ENCODE results near the gene DIS3L2.

DIS3L2 gene

GRCh38 chr2:232225429-232225828 is 263.9 kb downstream of the DIS3L2 start:
- DNase-seq (ENCODE audit: low spot score) (no peak), FAIRE-seq (no peak)

GRCh38 chr2:232225895-232226294 is 264.4 kb downstream of the DIS3L2 start:
- FAIRE-seq (no peak), DNase-seq (ENCODE audit: low spot score) (no peak)

- DNase-seq (ENCODE audit: low spot score) = no peak
- no peak for FAIRE-seq
These were observed 266.8 kb downstream of the DIS3L2 start for GRCh38 chr2:232228332-232228731.

GRCh38 chr2:232228971-232229894 is 267.7 kb downstream of the DIS3L2 start:
- FAIRE-seq (no peak), DNase-seq (ENCODE audit: low spot score) (peak; percentile 37)

GRCh38 chr2:232229911-232230310 is 268.4 kb downstream of the DIS3L2 start:
- DNase-seq (ENCODE audit: low spot score) = no peak
- FAIRE-seq = no peak

- no peak for FAIRE-seq
These were observed 269.0 kb downstream of the DIS3L2 start for GRCh38 chr2:232230560-232230959.

GRCh38 chr2:232231554-232231953 is 270.0 kb downstream of the DIS3L2 start:
- no peak for FAIRE-seq
- DNase-seq (ENCODE audit: low spot score) = no peak

More at GRCh38 chr2:232230560-232230959, 269.0 kb downstream of the DIS3L2 start:
- DNase-seq (ENCODE audit: low spot score) = no peak

- DNase-seq (ENCODE audit: low spot score) = no peak
- no peak for FAIRE-seq
These were observed 271.4 kb downstream of the DIS3L2 start for GRCh38 chr2:232232915-232233314.

GRCh38 chr2:232234922-232235615 is 273.6 kb downstream of the DIS3L2 start:
- DNase-seq (ENCODE audit: low spot score) (no peak), FAIRE-seq (no peak)

- FAIRE-seq = no peak
- no peak for DNase-seq (ENCODE audit: low spot score)
These were observed 274.2 kb downstream of the DIS3L2 start for GRCh38 chr2:232235716-232236115.

- peak; percentile 23 for DNase-seq (ENCODE audit: low spot score)
- FAIRE-seq = peak; percentile 56
These were observed 274.7 kb downstream of the DIS3L2 start for GRCh38 chr2:232236200-232236599.

- no peak for FAIRE-seq
- no peak for DNase-seq (ENCODE audit: low spot score)
These were observed 276.0 kb downstream of the DIS3L2 start for GRCh38 chr2:232237464-232237863.

DNA sequence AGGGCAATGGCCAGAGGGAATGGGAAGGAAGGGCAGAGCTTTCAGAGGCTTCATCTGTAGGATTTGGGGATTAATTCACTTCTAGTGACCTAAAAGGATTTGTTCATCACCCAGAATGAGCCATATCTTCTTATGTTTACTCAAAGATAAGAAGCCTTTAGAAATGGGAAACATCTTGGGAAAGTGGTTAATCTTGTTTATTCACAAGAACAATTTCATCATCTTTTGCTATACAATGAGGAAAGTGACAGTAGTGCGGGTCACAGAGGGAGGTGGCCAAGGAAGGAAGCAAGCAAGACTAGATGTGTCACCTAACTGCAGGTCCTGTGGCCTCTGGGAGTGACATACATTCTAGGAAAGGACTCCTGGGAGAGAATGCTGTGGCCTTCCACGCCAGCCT is 276.6 kb downstream of the DIS3L2 start:
- DNase-seq (ENCODE audit: low spot score) = no peak
- FAIRE-seq = no peak

GRCh38 chr2:232238596-232238995 is 277.1 kb downstream of the DIS3L2 start:
- DNase-seq (ENCODE audit: low spot score) (no peak), FAIRE-seq (no peak)

DNA sequence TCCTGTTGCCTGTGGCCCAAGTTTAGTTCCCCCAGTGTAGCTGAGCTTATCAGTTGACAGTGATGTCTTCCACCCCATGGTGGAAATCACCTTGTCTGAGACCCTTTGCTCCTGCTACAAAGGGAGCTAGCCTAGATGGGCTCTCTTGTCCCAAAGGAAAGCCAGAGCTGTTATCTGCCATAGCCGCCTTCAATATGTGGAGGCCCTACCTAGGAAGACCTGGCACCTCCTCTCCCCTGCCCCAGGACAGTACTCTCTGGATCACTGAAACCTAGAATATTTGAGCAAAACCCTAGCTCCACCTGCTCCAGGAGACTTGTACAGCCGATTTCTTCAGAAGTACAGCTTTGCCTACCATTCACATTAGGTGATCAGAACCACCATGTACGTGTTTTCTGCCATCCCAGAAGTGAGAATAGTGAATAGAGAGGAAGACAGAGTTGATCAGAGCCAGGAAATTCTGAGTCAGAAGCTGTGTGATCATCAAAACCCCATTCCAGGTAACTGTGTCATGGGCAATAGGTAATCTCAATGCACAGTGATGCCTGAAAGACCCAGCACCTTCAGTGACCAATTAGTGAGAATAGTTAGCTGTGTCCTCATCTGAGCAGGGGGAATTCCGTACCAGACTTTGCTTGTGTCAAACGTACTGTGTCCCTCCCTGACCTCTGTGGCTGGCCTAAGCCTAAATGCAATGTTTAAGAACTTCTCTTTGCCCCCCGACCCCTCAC is 278.6 kb downstream of the DIS3L2 start:
- FAIRE-seq (no peak), DNase-seq (ENCODE audit: low spot score) (peak; percentile 80)

DNA sequence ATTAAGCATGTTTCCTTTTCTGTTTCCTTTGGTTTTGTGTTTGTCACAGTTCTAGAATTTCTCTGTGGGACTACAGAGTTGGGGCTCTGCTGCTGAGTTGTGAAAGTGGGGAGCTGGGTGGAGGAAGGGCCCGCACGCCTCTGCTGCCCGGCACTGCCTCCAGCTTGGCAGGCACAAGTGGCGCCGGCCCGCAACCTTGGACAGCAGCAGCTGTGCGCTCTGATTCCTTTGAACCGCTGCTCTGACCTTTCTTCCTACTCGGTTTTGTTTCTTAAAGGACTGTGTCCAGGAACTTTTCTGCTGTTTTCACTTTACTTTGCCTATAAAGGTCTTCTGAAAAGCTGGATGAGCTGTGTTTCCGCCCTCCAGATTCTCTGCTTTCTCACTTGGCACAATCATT is 279.4 kb downstream of the DIS3L2 start:
- DNase-seq (ENCODE audit: low spot score) (no peak), FAIRE-seq (no peak)

DNA sequence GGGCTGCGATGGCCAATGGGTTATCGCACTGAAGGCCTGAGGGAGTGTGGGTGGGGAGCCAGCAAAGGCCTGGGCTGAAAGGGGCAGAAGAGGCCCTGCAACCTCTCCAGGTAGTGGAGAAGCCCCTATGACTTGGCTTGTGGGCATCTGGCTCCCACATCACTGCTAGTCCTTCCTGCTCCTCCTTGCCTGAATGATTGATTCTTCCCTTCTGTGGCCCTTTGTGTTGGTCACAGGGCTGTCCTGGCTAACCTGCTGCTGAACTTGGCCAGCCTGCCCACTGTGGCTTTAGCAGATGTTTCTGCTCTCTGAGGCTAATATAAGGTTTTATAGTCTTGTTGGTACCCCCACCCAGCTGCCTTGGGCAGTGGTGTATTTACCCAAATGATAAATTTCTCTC is 280.8 kb downstream of the DIS3L2 start:
- no peak for FAIRE-seq
- DNase-seq (ENCODE audit: low spot score) = no peak

GRCh38 chr2:232245111-232245510 is 283.6 kb downstream of the DIS3L2 start:
- FAIRE-seq = no peak
- no peak for DNase-seq (ENCODE audit: low spot score)

GRCh38 chr2:232246245-232246644 is 284.7 kb downstream of the DIS3L2 start:
- FAIRE-seq (no peak), DNase-seq (ENCODE audit: low spot score) (no peak)

DNA sequence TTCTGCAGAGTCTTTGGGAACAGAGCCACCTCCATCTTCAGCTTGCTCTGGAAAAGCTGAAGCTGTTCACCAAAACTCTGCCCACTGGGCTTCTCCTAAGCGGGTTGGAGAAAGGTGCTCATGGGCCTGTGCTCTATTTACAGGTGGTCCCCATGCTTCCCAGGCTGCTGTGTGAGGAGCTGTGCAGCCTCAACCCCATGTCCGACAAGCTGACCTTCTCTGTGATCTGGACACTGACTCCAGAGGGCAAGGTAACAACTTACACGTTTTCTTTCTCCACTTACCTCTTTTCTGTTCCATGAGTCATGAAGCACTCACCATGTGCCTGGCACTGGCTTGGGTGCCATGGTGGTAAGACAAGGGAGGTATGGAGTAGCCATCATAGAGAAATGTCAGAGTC is 287.6 kb downstream of the DIS3L2 start:
- DNase-seq (ENCODE audit: low spot score) = no peak
- FAIRE-seq = no peak

DNA sequence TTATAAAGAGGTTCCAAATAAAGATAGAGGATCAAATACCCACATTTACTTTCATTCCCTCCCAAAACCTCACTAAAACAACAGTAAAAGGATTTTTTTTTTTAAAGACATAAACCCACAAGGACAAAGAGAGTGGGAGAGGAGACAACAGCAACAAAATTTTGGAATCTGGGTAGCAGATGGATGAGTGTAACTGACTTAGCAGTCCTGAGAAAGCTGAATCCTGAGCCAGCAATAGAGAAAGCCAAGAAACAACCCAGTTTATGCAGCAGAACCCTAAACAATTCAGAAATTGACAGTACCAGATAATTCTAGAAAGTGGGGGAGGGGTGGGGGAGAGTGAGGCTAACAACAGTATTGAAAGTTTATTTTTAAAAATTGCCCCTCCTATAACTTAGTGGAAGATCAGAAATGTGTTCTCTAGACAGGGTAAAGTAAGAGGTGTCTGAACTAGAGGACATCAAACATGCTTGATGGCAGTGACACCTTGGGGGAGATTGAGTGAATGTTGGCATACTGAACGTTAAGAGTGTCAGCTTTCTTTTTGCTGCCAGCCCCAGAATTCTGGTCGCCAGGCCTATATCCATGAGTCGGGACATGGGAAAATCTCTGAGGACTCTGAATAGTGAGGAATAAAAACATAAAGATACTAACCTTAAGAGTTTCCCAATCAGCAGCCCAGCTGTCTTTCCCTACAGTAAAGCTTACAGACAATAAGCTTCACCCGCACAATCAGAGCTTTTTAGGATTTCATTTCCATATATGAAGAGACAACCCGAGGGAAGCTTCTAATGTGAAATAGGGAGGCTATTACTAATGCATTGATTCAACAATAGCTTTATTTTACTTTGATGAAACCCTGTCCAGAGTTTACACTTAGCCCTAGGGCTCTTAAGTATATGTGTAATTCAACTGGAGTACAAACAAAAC is 289.0 kb downstream of the DIS3L2 start:
- no peak for DNase-seq (ENCODE audit: low spot score)
- FAIRE-seq = no peak
